Astrocyte of the cerebellum (primary cell): Measurements from ENCODE around the gene BMP6.

Experiments
- DNase-seq: peaks from one replicate; pipeline ENCODE4 v3.0.0-alpha.2; 2011; ENCODE audit warnings: low read depth
- H3K4me3 ChIP-seq: 2 replicates; pipeline ENCODE4 v1.5.1; 2011; ENCODE audit warnings: mild to moderate bottlenecking, low read depth, low read length, moderate library complexity
- CTCF ChIP-seq: IDR thresholded peaks from 2 replicates; pipeline ENCODE4 v1.5.1; 2012; ENCODE audit warnings: low read length, low read depth, moderate library complexity, mild to moderate bottlenecking; ENCODE audit errors: missing control alignments
- in situ Hi-C: cut with HindIII; loops from 2 replicates; pipeline ENCODE4 v1.10.0; 2017; ENCODE audit warnings: low sequenced_read_pairs

BMP6 gene

DNA sequence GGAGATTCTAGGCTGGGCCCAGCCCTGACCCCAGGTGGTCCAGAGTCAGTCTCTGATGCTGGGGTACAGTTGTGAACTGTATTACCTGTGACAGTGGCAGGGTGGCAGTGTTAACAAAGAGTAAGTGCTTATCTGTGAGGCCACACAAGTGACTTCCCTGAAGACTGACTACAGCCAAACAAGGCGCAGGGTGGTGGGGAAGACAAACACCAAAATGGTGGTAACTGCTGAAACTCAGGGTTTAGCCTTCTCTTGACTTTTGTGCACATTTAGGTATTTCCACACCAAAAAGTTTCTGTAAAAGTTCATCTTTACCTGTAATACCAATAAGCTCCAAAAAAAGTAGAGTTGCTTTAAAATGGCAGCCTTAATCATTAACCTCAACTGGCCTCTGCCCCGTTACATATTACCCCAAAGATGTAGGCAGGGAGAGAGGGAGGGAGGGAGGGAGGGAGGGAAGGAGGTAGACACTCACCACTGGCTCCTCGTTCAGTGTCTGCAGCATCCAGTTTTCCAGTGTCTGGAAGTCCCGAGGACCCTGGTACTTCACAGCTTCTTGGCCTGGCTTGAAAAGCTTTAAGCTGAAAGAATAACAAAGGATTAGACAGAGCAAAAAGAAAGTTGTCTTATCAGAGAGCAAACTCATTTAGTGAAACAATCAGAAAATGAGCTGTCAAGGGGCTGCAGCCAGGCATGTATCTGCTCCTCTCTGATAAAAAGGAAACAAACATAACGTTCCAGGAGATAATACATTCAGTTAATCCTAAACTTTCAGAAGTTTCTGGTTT is 173.4 kb downstream of the BMP6 start:
- no peak overlapping the region for H3K4me3 ChIP-seq
- DNase-seq, result no peak
- in situ Hi-C loops, result no loop called here
- TF ChIP-seq CTCF, result no peak

DNA sequence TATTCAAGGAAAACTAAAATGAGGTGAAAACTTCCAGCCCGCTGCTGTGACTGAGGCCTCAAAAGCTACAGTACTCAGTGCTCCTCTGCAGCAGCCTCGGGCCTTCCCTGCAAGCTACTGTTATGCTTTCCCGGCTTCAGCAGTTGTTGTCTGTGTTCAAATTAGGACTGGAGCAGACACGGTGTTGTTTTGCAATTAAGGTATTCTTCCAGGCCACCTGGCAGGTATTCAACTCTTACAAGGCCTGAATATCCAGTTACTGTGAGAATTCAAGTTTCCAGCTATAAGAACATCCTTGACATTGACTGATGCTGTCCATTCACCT is 174.0 kb downstream of the BMP6 start:
- in situ Hi-C loops, result no loop called here
- H3K4me3 ChIP-seq, result no peak overlapping the region
- TF ChIP-seq CTCF, result no peak
- DNase-seq, result no peak

- TF ChIP-seq CTCF, result no peak
- in situ Hi-C loops, result no loop called here
- H3K4me3 ChIP-seq, result no peak overlapping the region
- DNase-seq, result no peak
Observed at GRCh38 chr6:7900621-7901020, 174.7 kb downstream of the BMP6 start.

GRCh38 chr6:7901056-7901455 is 175.2 kb downstream of the BMP6 start:
- no peak for DNase-seq
- no peak for TF ChIP-seq CTCF
- in situ Hi-C loops, result no loop called here
- no peak overlapping the region for H3K4me3 ChIP-seq

DNA sequence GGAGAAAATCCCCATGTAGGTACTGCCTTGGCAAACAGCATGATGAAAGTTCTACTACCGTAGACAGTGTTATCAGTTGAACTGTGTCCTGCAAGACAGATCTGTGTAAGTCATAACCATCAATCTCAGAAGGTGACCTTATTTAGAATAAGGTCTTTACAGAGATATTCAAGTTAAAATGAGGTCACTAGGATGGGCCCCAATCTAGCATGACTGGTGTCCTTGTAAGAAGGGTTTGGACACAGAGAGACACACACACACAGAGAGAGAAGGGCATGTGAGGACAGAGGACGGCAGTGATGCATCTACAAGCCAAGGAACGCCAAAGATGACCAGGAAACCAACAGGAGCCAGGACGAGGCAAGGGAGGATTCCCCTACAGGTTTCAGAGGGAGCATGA is 175.9 kb downstream of the BMP6 start:
- DNase-seq, result no peak
- TF ChIP-seq CTCF, result no peak
- no peak overlapping the region for H3K4me3 ChIP-seq
- in situ Hi-C loops, result no loop called here

- TF ChIP-seq CTCF, result no peak
- no peak for DNase-seq
- no peak overlapping the region for H3K4me3 ChIP-seq
- in situ Hi-C loops, result no loop called here
Observed at GRCh38 chr6:7902221-7902620, 176.3 kb downstream of the BMP6 start.

DNA sequence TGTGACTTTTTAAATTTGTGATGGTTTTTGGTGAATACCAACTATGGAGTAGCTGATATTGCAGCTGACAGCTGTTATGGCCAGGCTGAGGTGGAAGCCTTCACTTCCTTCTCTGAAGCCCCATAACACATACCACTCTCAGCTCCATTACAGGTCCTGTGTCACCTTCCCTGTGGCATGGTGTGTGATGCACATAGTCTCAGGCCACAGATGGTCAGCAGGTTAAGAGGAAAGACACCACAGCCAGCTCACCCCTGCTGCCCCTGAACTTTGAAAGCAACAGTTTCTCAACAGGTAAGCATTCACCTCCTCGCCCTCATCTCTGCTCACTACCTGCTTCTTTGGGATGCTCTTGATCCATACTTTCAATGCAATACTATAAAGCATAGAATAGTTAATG is 177.0 kb downstream of the BMP6 start:
- DNase-seq, result no peak
- no peak overlapping the region for H3K4me3 ChIP-seq
- TF ChIP-seq CTCF, result no peak
- in situ Hi-C loops, result no loop called here
